Calu3 (cell line): ENCODE results near the gene CNOT10. TPM values are rescaled to one million over a fixed set of nuclear protein-coding genes. Genes with fewer than 3 reads are reported as not detected.
A peak's percentile ranks its signal among the peaks of the same experiment; 100 is the strongest.
"Not testable (repeated sequence)": the region's sequence is repeated elsewhere in the genome, so short reads cannot be mapped to it uniquely, and the experiment has no call there.

Experiments
- BruUV-seq: library from RNA; stranded (reverse); fragments of 400-500 nt; replicated peaks from 2 replicates; lab custom pipeline; 2021; lab: Mats Ljungman, UMichigan
- CTCF ChIA-PET: fragments of 300-600 bp; sonication (Branson Sonifier 250); formaldehyde crosslinking; loops from one replicate; lab custom pipeline; 2022; ENCODE audit warnings: antibody characterized with exemption; lab: Charles Lee
- DNase-seq: peaks from one replicate; pipeline ENCODE4 v3.0.0; 2022
- H3K27ac Mint-ChIP-seq: one replicate; pipeline ENCODE4 v1.8.0; 2022; ENCODE audit warnings: mixed read lengths; ENCODE audit not compliant: unreplicated experiment
- H3K27me3 Mint-ChIP-seq: one replicate; pipeline ENCODE4 v1.8.0; 2022; ENCODE audit warnings: mixed read lengths; ENCODE audit not compliant: unreplicated experiment
- H3K36me3 Mint-ChIP-seq: one replicate; pipeline ENCODE4 v1.8.0; 2022; ENCODE audit warnings: mild to moderate bottlenecking, moderate library complexity, mixed read lengths; ENCODE audit not compliant: insufficient read depth, unreplicated experiment
- H3K4me1 Mint-ChIP-seq: one replicate; pipeline ENCODE4 v1.8.0; 2022; ENCODE audit warnings: mild to moderate bottlenecking, low read depth, mixed read lengths; ENCODE audit not compliant: unreplicated experiment
- H3K4me3 Mint-ChIP-seq: one replicate; pipeline ENCODE4 v1.8.0; 2022; ENCODE audit warnings: mild to moderate bottlenecking, low read depth, moderate library complexity, mixed read lengths; ENCODE audit not compliant: unreplicated experiment
- H3K9me3 Mint-ChIP-seq: one replicate; pipeline ENCODE4 v1.8.0; 2022; ENCODE audit warnings: low read depth, mixed read lengths; ENCODE audit not compliant: unreplicated experiment
- CTCF ChIP-seq: fragments of 200-600 bp; IDR thresholded peaks from one replicate; pipeline ENCODE4 v1.8.0; 2022; ENCODE audit warnings: antibody characterized with exemption; ENCODE audit not compliant: unreplicated experiment
- intact Hi-C: fragments of 100-400 bp; cut with micrococcal nuclease; formaldehyde crosslinking; loops from one replicate; pipeline ENCODE4 v1.10.0; 2022; ENCODE audit not compliant: unreplicated experiment
- total RNA-seq: library from RNA; stranded (reverse); gene quantifications from 2 replicates; pipeline ENCODE4 v1.2.3, GENCODE V29; 2022

CNOT10 gene
- total RNA-seq, 1 experiment from 2014 or later, result 41.4 TPM

- Mint-ChIP-seq H3K36me3 (no peaks in the 10 kb centered on the region), H3K4me3 (no peak overlapping the region), H3K4me1 (peaks cover 11% of the 10 kb centered on the region), H3K27me3 (peaks cover 12% of the 10 kb centered on the region), H3K27ac (no peak overlapping the region), H3K9me3 (no peaks in the 10 kb centered on the region)
- DNase-seq, result no peak
- TF ChIP-seq CTCF, result no peak
- intact Hi-C loops, result no loop called here
- CTCF ChIA-PET, result interaction anchor here (0.6 kb wide), 1 partner anchor 441 kb away, joined by 3 read pairs; no protein-coding TSS in a partner anchor
- BruUV-seq, result no TSS peak
These were observed 112.8 kb downstream of the CNOT10 start for GRCh38 chr3:32797776-32798175.

- H3K27ac Mint-ChIP-seq, H3K4me3 Mint-ChIP-seq, H3K36me3 Mint-ChIP-seq, H3K9me3 Mint-ChIP-seq, H3K4me1 Mint-ChIP-seq, DNase-seq, BruUV-seq, intact Hi-C loops, CTCF ChIA-PET: not testable (repeated sequence)
- peaks cover 12% of the 10 kb centered on the region for H3K27me3 Mint-ChIP-seq
These were observed 116.5 kb downstream of the CNOT10 start for GRCh38 chr3:32801440-32801839.

- H3K9me3 Mint-ChIP-seq, result no peaks in the 10 kb centered on the region
- no peak for TF ChIP-seq CTCF
- DNase-seq, result no peak
- H3K4me1 Mint-ChIP-seq, result no peaks in the 10 kb centered on the region
- H3K27me3 Mint-ChIP-seq, result peaks cover 42% of the 10 kb centered on the region
- H3K36me3 Mint-ChIP-seq, result no peaks in the 10 kb centered on the region
- H3K27ac Mint-ChIP-seq, result no peak overlapping the region
- CTCF ChIA-PET, result no interaction called here
- intact Hi-C loops, result no loop called here
- no peak overlapping the region for H3K4me3 Mint-ChIP-seq
- no TSS peak for BruUV-seq
These were observed 128.2 kb downstream of the CNOT10 start for GRCh38 chr3:32813180-32813579.

- no peak for TF ChIP-seq CTCF
- CTCF ChIA-PET, result no interaction called here
These were observed 129.4 kb downstream of the CNOT10 start for GRCh38 chr3:32814361-32814760.

GRCh38 chr3:32815841-32816438 lies 131.0 kb downstream of the CNOT10 start:
- no peak for TF ChIP-seq CTCF
- no TSS peak for BruUV-seq
- Mint-ChIP-seq H3K9me3 (no peaks in the 10 kb centered on the region), H3K4me1 (no peaks in the 10 kb centered on the region), H3K36me3 (no peaks in the 10 kb centered on the region), H3K27ac (no peak overlapping the region), H3K27me3 (peaks cover 70% of the 10 kb centered on the region), H3K4me3 (peak overlapping the region; percentile 77)
- no peak for DNase-seq
- CTCF ChIA-PET, result no interaction called here
- intact Hi-C loops, result no loop called here

More at GRCh38 chr3:32814361-32814760, 129.4 kb downstream of the CNOT10 start:
- DNase-seq, result no peak
- intact Hi-C loops, result no loop called here
- H3K36me3 Mint-ChIP-seq, result no peaks in the 10 kb centered on the region
- no peak overlapping the region for H3K27ac Mint-ChIP-seq
- BruUV-seq, result no TSS peak
- no peaks in the 10 kb centered on the region for H3K4me1 Mint-ChIP-seq
- peaks cover 54% of the 10 kb centered on the region for H3K27me3 Mint-ChIP-seq
- no peak overlapping the region for H3K4me3 Mint-ChIP-seq
- no peaks in the 10 kb centered on the region for H3K9me3 Mint-ChIP-seq
